Activated naive CD4-positive, alpha-beta T cell treated with anti-CD3 and anti-CD28 coated beads, Interleukin-2, amount 50 U/mL, for 24 hours (primary cell): ENCODE results near the gene GRM8.

Experiments
- H3K27ac Mint-ChIP-seq: one replicate; pipeline ENCODE4 v1.8.0; 2021; ENCODE audit warnings: mild to moderate bottlenecking, mixed read lengths
- H3K27me3 Mint-ChIP-seq: one replicate; pipeline ENCODE4 v1.8.0; 2021; ENCODE audit warnings: mixed read lengths
- H3K36me3 Mint-ChIP-seq: one replicate; pipeline ENCODE4 v1.8.0; 2021; ENCODE audit warnings: mixed read lengths
- H3K4me1 Mint-ChIP-seq: one replicate; pipeline ENCODE4 v1.8.0; 2021; ENCODE audit warnings: mixed read lengths
- H3K4me3 Mint-ChIP-seq: one replicate; pipeline ENCODE4 v1.8.0; 2021; ENCODE audit warnings: mild to moderate bottlenecking, mixed read lengths
- H3K9me3 Mint-ChIP-seq: one replicate; pipeline ENCODE4 v1.8.0; 2021; ENCODE audit warnings: mixed read lengths

GRM8 gene

DNA sequence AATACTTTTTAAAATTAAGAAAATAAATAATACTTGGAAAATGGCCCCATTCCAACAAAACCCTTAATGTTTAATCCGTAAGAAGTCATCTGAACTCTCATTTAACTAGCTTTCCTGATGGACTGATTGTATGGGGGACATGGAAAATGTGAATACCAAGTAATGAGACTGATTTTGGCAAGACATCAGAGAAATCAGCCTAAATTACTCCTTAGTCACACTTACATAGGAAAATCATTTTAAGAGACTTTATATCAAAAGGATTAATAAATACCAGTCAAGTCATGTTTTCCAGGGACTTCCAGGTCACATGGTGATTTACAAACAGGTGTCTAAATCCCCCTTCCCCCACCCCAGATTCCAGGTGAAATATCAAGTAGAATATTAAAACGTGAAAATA lies 58.2 kb downstream of the GRM8 start:
- Mint-ChIP-seq H3K4me1 (no peaks in the 10 kb centered on the region), H3K36me3 (no peaks in the 10 kb centered on the region), H3K27me3 (peaks cover 22% of the 10 kb centered on the region), H3K4me3 (no peak overlapping the region), H3K27ac (no peak overlapping the region), H3K9me3 (no peaks in the 10 kb centered on the region)

DNA sequence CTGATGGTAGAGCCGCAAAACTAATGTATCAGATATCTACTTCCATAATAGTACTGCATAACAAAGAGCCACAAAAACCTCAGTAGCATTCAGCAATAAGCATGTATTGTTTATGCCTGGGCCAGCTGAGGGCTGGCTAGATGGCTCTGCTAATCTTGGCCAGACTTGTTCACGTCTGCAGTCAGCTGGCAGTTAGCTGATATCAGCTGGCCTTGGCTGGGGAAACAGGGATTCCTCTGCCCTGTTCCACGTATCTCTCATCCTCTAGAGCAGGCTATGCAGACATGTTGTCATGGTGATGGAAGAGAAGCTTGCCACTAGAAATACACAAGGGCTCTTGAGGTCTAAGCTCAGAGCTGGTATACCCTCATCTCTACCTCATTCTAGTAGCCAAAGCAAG lies 62.9 kb downstream of the GRM8 start:
- H3K27ac Mint-ChIP-seq = no peak overlapping the region

DNA sequence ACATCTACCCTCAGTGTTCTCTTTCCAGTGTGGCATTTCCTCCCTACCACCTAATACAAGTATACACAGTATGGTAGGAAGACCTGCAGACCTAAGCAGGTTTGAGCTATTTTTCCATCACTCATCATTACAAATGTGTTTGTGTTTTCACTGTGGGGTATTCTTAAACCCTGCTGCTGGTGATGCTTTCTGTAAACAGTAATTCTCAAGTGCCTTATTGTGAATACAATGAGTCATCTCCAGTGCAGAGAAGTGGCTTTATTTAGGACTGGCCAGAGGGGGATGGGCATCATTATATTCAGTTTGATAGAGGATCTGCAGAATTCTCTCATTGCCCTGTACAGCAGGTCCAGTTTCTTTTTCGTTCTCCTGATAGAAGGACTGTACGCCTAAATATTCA lies 63.7 kb downstream of the GRM8 start:
- no peaks in the 10 kb centered on the region for H3K9me3 Mint-ChIP-seq
- peaks cover 7% of the 10 kb centered on the region for H3K4me1 Mint-ChIP-seq
- no peak overlapping the region for H3K27ac Mint-ChIP-seq
- no peaks in the 10 kb centered on the region for H3K36me3 Mint-ChIP-seq
- no peak overlapping the region for H3K4me3 Mint-ChIP-seq
- peaks cover 20% of the 10 kb centered on the region for H3K27me3 Mint-ChIP-seq

More for the DNA sequence above, 62.9 kb downstream of the GRM8 start:
- no peaks in the 10 kb centered on the region for H3K9me3 Mint-ChIP-seq
- H3K4me1 Mint-ChIP-seq = peaks cover 7% of the 10 kb centered on the region
- H3K36me3 Mint-ChIP-seq = no peaks in the 10 kb centered on the region
- H3K27me3 Mint-ChIP-seq = peaks cover 21% of the 10 kb centered on the region
- H3K4me3 Mint-ChIP-seq = no peak overlapping the region

DNA sequence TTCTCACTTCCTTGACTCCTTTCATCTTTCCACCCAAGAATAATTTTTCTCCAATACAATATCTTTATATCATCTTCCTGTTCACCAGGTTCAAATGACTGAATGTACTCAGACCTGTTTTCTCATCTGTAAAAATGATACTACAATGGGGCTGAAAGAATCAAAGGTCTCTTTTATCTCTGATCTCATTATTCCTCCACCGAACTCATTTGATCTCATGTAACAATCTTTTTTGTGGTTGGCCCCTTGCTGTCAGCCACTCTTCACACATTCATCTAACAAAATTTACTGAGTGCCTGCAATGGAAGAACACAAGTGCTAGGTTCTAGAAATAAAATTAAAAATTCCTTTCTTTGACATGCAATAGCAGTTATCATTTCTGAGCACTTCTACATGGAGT lies 65.0 kb downstream of the GRM8 start:
- no peaks in the 10 kb centered on the region for H3K36me3 Mint-ChIP-seq
- H3K4me3 Mint-ChIP-seq = no peak overlapping the region
- H3K4me1 Mint-ChIP-seq = peaks cover 7% of the 10 kb centered on the region
- peaks cover 21% of the 10 kb centered on the region for H3K27me3 Mint-ChIP-seq
- H3K9me3 Mint-ChIP-seq = no peaks in the 10 kb centered on the region
- no peak overlapping the region for H3K27ac Mint-ChIP-seq

DNA sequence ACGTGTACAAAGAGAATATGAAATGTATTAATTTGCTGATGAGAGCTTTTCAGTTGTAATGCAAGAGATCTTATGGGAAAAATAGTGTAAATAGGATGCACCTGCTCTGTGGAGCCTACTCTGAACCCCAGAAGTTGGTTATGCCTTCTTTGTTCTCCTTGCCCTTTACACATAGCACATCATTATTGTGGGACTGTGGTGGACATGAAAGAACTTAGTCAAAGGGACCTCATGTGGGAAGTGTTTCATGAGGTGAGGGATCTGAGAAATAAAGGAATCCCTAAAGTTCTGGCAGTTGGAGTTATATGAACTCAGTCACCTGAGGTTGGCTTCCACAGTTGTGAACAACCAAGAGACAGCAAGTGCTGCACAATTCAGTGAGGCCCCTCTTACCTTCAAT lies 66.1 kb downstream of the GRM8 start:
- no peak overlapping the region for H3K4me3 Mint-ChIP-seq
- H3K36me3 Mint-ChIP-seq = no peaks in the 10 kb centered on the region
- no peak overlapping the region for H3K27ac Mint-ChIP-seq
- H3K4me1 Mint-ChIP-seq = peaks cover 7% of the 10 kb centered on the region
- peaks cover 6% of the 10 kb centered on the region for H3K9me3 Mint-ChIP-seq
- peaks cover 20% of the 10 kb centered on the region for H3K27me3 Mint-ChIP-seq

DNA sequence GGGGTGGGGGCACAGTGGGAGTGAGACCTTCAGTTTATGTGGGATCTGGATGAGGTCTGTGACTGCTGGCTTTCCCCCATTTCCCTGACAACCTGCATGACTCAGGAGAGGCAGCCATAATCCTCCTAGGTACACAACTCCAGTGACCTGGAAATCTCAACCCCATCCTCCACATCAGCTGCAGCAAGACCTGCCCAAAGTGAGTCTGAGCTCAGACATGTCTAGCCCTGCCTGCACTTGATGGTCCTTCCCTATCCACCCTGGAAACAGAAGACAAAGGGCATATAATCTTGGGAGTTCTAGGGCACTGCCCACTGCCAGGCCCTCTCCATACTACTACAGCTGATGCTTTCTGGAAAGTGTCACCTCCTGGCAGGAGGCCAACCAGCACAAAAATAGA lies 75.6 kb downstream of the GRM8 start:
- Mint-ChIP-seq H3K4me1 (no peaks in the 10 kb centered on the region), H3K9me3 (peaks cover 15% of the 10 kb centered on the region), H3K27me3 (peaks cover 11% of the 10 kb centered on the region), H3K27ac (no peak overlapping the region), H3K36me3 (no peaks in the 10 kb centered on the region), H3K4me3 (no peak overlapping the region)

DNA sequence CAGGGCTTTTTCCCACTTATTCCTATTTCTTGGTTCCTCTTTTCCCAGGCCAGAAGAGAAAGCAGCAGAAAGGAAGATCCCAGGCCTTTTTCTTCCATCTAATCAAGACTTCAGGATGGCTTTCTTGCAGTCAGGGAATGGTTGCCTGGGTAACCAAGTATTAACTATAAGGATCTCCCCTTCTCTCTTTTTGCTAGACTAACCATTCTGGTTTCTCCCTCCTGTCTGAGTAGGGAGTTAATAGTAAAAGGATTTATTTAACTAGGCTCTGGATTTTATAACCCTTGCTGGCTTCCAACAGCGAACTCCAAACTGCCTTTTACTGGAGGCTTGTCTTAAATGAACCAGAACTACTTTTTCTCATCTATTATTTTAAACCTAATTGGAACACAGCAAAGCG lies 90.4 kb downstream of the GRM8 start:
- H3K4me3 Mint-ChIP-seq = no peak overlapping the region
- H3K36me3 Mint-ChIP-seq = no peaks in the 10 kb centered on the region
- H3K4me1 Mint-ChIP-seq = no peaks in the 10 kb centered on the region
- H3K9me3 Mint-ChIP-seq = no peaks in the 10 kb centered on the region
- H3K27me3 Mint-ChIP-seq = peaks cover 7% of the 10 kb centered on the region
- no peak overlapping the region for H3K27ac Mint-ChIP-seq

DNA sequence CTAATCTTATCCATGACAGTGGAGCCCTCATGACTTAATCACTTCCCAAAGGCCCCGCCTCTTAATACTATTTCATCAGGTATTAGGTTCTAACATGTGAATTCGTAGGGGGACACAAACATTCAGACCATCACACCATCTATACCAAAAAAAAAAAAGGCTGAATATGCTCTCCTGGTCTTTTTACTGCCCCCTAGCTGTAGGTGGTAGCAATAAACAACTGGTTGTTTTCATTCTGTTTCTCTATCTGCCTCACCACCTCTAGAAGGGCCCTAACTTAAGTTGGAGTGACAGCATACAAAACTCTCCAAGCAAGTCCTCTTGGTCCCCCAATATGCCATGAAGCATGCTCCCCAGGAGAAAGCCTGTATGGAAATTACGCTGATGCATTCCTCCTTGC lies 94.1 kb downstream of the GRM8 start:
- Mint-ChIP-seq H3K4me3 (no peak overlapping the region), H3K27me3 (peaks cover 7% of the 10 kb centered on the region), H3K36me3 (no peaks in the 10 kb centered on the region), H3K4me1 (no peaks in the 10 kb centered on the region), H3K9me3 (peaks cover 6% of the 10 kb centered on the region), H3K27ac (no peak overlapping the region)

DNA sequence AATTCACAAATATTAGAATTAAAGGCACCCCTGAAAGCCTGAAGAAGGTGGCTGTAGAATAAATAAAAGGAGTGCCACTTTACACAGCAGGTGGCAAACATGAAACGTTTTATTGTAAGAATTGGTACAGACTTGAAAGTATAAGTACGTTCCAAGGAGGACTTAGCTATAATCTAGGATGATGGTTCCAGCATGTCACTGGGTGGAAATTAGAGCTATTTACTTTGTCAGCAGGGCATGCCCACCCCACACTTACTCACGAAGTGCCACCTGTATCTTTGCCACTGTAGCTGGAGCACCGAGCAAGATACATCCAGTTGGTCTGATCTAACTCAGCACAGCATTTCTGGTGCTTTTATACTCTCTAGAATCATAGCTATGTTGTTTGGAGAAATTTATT lies 97.8 kb downstream of the GRM8 start:
- Mint-ChIP-seq H3K4me1 (no peaks in the 10 kb centered on the region), H3K36me3 (no peaks in the 10 kb centered on the region), H3K4me3 (no peak overlapping the region), H3K27me3 (peaks cover 7% of the 10 kb centered on the region), H3K9me3 (peaks cover 6% of the 10 kb centered on the region), H3K27ac (no peak overlapping the region)

DNA sequence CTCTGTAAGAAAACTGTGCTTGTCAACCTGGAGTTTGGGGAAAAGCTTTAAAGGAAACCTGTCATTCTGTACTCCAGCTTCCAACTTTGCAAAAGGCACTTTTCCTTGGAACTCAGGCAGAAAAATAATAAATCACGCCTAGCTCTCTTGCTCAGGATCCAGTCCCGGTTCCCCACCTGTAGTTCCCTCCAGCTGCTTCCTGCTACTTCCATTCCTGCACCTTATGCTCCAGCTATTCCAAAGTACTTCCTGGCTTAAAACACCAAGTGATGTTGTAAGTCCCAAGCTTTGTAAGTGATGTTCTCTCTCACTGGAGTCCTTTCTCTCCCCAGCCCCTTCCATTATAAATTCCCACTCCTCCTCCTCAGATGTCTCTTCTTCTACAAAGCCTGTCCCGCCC lies 98.6 kb downstream of the GRM8 start:
- Mint-ChIP-seq H3K27me3 (peaks cover 9% of the 10 kb centered on the region), H3K36me3 (no peaks in the 10 kb centered on the region), H3K4me3 (no peak overlapping the region), H3K9me3 (peaks cover 6% of the 10 kb centered on the region), H3K4me1 (no peaks in the 10 kb centered on the region), H3K27ac (no peak overlapping the region)

DNA sequence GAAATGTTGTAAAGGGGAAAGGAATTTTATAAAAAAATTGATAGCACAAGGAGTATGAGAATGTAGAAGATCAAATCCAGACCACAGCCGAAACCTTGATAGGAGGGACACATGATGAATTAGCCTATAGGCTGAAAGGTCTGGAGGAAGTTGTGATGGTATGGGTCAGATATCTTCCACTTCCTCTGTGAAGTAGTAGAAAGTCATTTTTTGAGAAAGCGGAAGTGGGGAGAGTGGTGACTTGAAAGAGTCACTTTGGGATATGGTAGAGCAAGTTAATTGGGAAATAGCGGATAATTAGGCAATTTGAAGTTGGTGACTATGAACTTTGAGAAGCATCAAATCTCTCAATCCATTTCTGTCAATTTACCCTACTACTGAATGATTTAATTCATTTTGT lies 99.4 kb downstream of the GRM8 start:
- Mint-ChIP-seq H3K4me1 (no peaks in the 10 kb centered on the region), H3K27ac (no peak overlapping the region)

DNA sequence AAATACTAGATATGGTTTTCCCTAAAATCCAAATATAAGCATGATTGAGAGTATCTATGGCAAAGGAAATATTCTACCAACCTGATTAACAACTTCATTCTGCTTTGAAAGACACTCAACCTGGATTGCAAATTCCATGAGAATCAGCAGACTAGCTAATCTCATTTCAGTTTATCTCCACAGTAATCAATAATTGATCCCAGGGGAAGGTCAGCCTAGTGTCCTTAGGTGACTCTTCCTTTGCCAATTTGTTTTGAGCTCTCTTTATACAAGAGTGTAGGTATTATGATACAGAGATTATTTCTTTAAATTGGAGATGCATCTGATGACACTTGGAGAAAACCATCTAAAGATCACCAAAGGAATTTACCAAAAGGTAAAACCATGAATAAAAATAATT lies 100.3 kb downstream of the GRM8 start:
- H3K27ac Mint-ChIP-seq = no peak overlapping the region
- no peak overlapping the region for H3K4me3 Mint-ChIP-seq
- no peaks in the 10 kb centered on the region for H3K4me1 Mint-ChIP-seq
- peaks cover 6% of the 10 kb centered on the region for H3K9me3 Mint-ChIP-seq
- peaks cover 9% of the 10 kb centered on the region for H3K27me3 Mint-ChIP-seq
- H3K36me3 Mint-ChIP-seq = no peaks in the 10 kb centered on the region

More for the DNA sequence above, 99.4 kb downstream of the GRM8 start:
- peaks cover 9% of the 10 kb centered on the region for H3K27me3 Mint-ChIP-seq
- H3K4me3 Mint-ChIP-seq = no peak overlapping the region
- no peaks in the 10 kb centered on the region for H3K36me3 Mint-ChIP-seq
- peaks cover 6% of the 10 kb centered on the region for H3K9me3 Mint-ChIP-seq

DNA sequence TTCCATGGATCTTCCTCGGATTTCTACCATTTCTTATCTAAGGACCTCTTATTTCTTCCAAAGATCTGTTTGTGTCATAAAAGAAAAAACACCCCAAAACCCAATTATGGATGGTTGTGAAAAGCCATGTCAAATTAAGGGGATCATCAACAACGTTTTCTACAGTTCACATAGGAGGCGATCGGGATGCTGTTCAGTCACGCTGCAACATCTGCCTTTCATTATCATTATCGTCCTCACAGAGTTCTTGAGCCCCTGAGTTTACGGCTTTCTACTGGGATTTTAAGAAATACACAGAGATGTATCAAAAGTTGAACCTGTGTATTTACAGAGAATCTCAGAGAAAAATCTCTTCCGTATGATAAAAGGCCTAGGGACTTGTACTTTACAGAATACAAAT lies 101.4 kb downstream of the GRM8 start:
- H3K4me1 Mint-ChIP-seq = no peaks in the 10 kb centered on the region
- peaks cover 7% of the 10 kb centered on the region for H3K27me3 Mint-ChIP-seq
- H3K4me3 Mint-ChIP-seq = no peak overlapping the region
- H3K36me3 Mint-ChIP-seq = no peaks in the 10 kb centered on the region
- peaks cover under 1% of the 10 kb centered on the region for H3K9me3 Mint-ChIP-seq
- H3K27ac Mint-ChIP-seq = no peak overlapping the region

DNA sequence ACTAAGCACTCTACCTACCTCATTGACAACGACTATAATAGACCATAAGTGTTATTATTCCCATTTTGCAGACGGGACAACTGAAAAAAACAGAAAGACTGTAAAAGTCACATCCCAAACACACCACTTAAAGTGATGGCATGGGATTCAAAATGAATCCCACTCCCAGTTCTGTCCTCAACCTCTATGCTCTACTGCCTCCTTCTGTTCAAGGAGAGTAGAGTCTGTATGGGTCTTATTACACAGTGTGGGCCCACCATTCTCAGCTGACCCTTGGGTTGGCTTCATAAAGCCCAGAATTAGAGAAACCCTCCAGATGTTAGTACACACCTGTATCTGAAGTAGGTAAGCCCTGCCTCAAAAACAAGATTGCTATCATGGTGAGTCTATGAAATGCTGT lies 102.2 kb downstream of the GRM8 start:
- no peak overlapping the region for H3K27ac Mint-ChIP-seq
- no peak overlapping the region for H3K4me3 Mint-ChIP-seq
- H3K27me3 Mint-ChIP-seq = peaks cover 10% of the 10 kb centered on the region
- no peaks in the 10 kb centered on the region for H3K4me1 Mint-ChIP-seq
- no peaks in the 10 kb centered on the region for H3K9me3 Mint-ChIP-seq
- no peaks in the 10 kb centered on the region for H3K36me3 Mint-ChIP-seq

DNA sequence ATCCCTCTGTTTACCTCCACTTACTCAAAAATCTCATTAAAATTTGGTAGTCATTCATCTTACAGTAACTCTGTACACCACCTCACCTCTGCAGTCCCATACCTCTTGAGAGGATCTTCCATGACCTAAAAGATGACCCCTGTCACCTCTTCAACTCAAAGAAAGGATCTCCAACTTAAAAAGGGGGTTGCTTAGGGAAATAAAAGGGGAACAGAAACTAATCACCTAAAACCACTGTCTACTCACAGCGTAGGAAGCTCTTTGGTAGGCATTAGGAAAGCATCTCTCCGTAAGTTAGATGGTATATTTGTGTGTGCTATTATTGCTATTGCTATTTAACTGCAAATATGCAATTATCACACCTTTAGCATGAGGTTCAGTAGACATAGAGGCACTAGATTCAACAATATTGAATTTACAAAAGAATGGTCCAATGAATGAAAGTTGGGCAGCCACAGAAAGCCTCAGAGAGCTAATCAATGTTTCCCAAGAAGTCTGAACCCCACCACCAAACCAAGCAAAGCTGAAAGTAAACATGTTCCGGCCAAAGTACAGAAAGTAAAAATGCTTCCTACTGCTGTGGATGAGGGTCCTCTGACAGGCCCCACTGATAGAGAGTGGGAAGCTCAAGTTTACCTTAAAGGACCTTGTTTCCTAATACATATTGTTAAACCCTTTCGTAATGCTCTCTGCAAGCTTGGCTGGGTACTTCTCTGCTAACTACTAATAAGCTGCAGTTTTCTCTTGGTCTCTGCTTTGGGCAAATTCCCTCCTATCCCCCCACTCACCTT lies 105.8 kb downstream of the GRM8 start:
- H3K4me3 Mint-ChIP-seq = no peak overlapping the region
- H3K27me3 Mint-ChIP-seq = peaks cover 5% of the 10 kb centered on the region
- no peak overlapping the region for H3K27ac Mint-ChIP-seq
- H3K4me1 Mint-ChIP-seq = no peaks in the 10 kb centered on the region
- no peaks in the 10 kb centered on the region for H3K36me3 Mint-ChIP-seq
- H3K9me3 Mint-ChIP-seq = no peaks in the 10 kb centered on the region

DNA sequence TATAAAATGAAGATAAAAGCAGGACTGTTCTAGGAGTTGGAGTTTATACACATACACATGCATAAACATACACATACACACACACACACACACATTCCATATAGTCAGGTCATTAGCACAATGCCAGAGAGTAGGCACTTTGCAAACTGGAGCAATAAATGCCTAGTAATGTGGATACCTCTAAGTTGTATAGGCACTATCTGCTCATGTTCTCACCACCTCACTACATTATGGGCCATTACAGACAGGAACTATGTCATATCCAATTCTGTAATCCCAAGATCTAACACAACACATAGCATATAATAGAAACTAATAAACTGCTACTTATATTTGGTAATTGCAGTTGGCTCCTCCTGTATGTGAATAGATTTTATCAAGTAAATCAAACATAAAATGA lies 115.6 kb downstream of the GRM8 start:
- H3K27me3 Mint-ChIP-seq = peaks cover 8% of the 10 kb centered on the region
- H3K4me3 Mint-ChIP-seq = no peak overlapping the region
- H3K27ac Mint-ChIP-seq = no peak overlapping the region
- H3K9me3 Mint-ChIP-seq = no peaks in the 10 kb centered on the region
- no peaks in the 10 kb centered on the region for H3K4me1 Mint-ChIP-seq
- no peaks in the 10 kb centered on the region for H3K36me3 Mint-ChIP-seq

DNA sequence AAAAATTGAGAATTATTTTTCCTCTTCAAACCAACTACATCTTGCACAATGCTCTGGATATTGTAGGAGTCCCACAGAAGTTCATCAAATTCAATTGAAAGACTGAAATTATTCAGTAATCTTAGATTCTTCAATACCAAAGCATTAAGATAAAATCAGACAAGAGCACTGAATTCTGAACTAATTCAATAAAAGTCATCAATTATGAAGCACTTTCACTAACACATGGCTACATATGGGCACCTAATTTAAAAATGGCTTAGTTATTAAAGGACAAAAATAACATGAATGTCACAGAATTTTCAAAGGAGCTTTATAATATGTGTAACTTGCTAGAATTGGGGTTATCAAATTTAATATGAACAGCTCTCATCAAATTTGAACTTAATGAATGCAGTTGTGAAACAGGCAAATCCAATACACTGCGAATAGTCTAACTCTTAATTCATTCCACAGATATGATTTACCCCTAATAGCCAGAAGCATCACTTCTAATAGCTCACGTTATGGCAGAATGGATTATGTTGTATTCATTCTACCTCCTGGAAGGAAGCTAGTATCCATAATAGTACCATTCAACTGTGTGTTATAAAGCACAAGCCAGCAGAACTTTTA lies 116.8 kb downstream of the GRM8 start:
- no peak overlapping the region for H3K27ac Mint-ChIP-seq
- no peaks in the 10 kb centered on the region for H3K36me3 Mint-ChIP-seq
- H3K9me3 Mint-ChIP-seq = no peaks in the 10 kb centered on the region
- no peaks in the 10 kb centered on the region for H3K4me1 Mint-ChIP-seq
- peaks cover 7% of the 10 kb centered on the region for H3K27me3 Mint-ChIP-seq
- H3K4me3 Mint-ChIP-seq = no peak overlapping the region
